GM23248 (cell line): ENCODE results near the gene XKR3.

ENCODE experiments used
- EZH2 ChIP-seq: fragments of 200-600 bp; sonication (generic); IDR thresholded peaks from 2 replicates; pipeline ENCODE4 v1.6.1; 2018; ENCODE audit warnings: antibody characterized with exemption, mild to moderate bottlenecking; ENCODE audit not compliant: insufficient read depth, poor library complexity, severe bottlenecking
- EZH2phosphoT487 ChIP-seq: fragments of 200-600 bp; sonication (generic); IDR thresholded peaks from 2 replicates; pipeline ENCODE4 v1.6.1; 2018; ENCODE audit warnings: antibody characterized with exemption, moderate library complexity, mild to moderate bottlenecking, low read depth; ENCODE audit not compliant: insufficient read depth

GRCh38 chr22:16783930-16784354 lies 41.3 kb downstream of the XKR3 start:
- TF ChIP-seq EZH2 (no peak), EZH2phosphoT487 (no peak)
